Uterine smooth muscle cell (primary cell): ENCODE results near the gene TANC2. TPM values are rescaled to one million over a fixed set of nuclear protein-coding genes. Genes with fewer than 3 reads are reported as not detected.

Source experiments
- total RNA-seq: library from RNA; depleted of rRNA; stranded (reverse); fragments of >200 nt; gene quantifications from 2 replicates; pipeline ENCODE4 v1.2.3, GENCODE V29; 2014

Gene TANC2
- 13.2 and 33.7 TPM in 2 replicates for total RNA-seq

GRCh38 chr17:62965686-62966425 lies at the start of gene TANC2:
TSS of gene TANC2 (plus strand) at chr17:62966235. CDS start at chr17:63009560, 43,325 bp downstream.

Other genes starting within 250 kb of the TANC2 start
- under 0.01 TPM in 1 of 2 replicates, not detected in the other for gene MARCHF10, start 157.9 kb upstream of the TANC2 start, total RNA-seq